BLaER1 (cell line): ENCODE data around the gene SMYD3.

ENCODE experiments used
- H3K27ac ChIP-seq: shearing (Covaris generic); formaldehyde crosslinking; 2 replicates; pipeline ENCODE4 v1.8.1; 2022
- H3K27me3 ChIP-seq: shearing (Covaris generic); formaldehyde crosslinking; 2 replicates; pipeline ENCODE4 v1.8.1; 2022
- H3K36me3 ChIP-seq: shearing (Covaris generic); formaldehyde crosslinking; 2 replicates; pipeline ENCODE4 v1.8.1; 2022
- H3K4me1 ChIP-seq: shearing (Covaris generic); formaldehyde crosslinking; 2 replicates; pipeline ENCODE4 v1.8.1; 2022
- H3K4me2 ChIP-seq: shearing (Covaris generic); formaldehyde crosslinking; 2 replicates; pipeline ENCODE4 v1.8.1; 2022
- H3K4me3 ChIP-seq: shearing (Covaris generic); formaldehyde crosslinking; 2 replicates; pipeline ENCODE4 v1.8.1; 2022
- H3K9ac ChIP-seq: shearing (Covaris generic); formaldehyde crosslinking; 2 replicates; pipeline ENCODE4 v1.8.1; 2022
- H3K9me3 ChIP-seq: shearing (Covaris generic); formaldehyde crosslinking; 2 replicates; pipeline ENCODE4 v1.8.1; 2022
- H4K20me1 ChIP-seq: shearing (Covaris generic); formaldehyde crosslinking; 2 replicates; pipeline ENCODE4 v1.8.1; 2022
- Cebpa-rat ChIP-seq: shearing (Covaris generic); IDR thresholded peaks from 2 replicates; pipeline ENCODE4 v1.8.1; 2022

SMYD3 gene

GRCh38 chr1:245807954-245808719 lies 698.9 kb downstream of the SMYD3 start:
- Histone ChIP-seq H4K20me1 (no peaks in the 10 kb centered on the region), H3K9me3 (no peaks in the 10 kb centered on the region), H3K36me3 (no peaks in the 10 kb centered on the region), H3K4me1 (peaks cover 52% of the 10 kb centered on the region), H3K27me3 (no peaks in the 10 kb centered on the region), H3K27ac (peak overlapping the region; percentile 88), H3K4me3 (peak overlapping the region; percentile 56), H3K9ac (peak overlapping the region; percentile 77), H3K4me2 (peak overlapping the region; percentile 81)
- TF ChIP-seq Cebpa-rat = no peak

DNA sequence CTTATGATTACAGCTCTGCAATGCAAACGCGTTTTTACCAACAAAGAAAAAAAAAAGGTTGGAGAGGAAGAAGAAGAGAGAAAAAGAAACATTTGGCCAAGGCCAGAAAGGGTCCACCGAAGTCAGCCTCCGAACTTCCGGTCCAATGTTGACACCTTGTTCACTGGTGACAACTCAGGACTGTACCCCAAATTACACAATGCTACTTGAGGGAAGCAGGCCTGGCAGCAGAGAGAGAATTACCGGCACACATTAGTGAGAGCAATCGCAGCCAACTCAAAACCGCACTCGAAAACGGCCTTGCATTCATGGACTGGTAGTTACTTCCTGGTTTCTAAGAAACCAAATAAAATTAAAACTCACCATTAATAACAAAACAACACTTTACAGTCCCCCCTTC lies 699.8 kb downstream of the SMYD3 start:
- Histone ChIP-seq H4K20me1 (no peaks in the 10 kb centered on the region), H3K36me3 (no peaks in the 10 kb centered on the region), H3K9me3 (no peaks in the 10 kb centered on the region), H3K27me3 (no peaks in the 10 kb centered on the region), H3K4me3 (peak overlapping the region; percentile 56), H3K4me2 (peak overlapping the region; percentile 81), H3K9ac (peak overlapping the region; percentile 77), H3K27ac (peak overlapping the region; percentile 88), H3K4me1 (peaks cover 52% of the 10 kb centered on the region)
- TF ChIP-seq Cebpa-rat = no peak

GRCh38 chr1:245805532-245805931 lies 701.5 kb downstream of the SMYD3 start:
- Histone ChIP-seq H3K4me2 (no peak overlapping the region), H3K27ac (no peak overlapping the region), H3K4me1 (peaks cover 45% of the 10 kb centered on the region), H3K9me3 (no peaks in the 10 kb centered on the region), H3K4me3 (no peak overlapping the region), H3K36me3 (no peaks in the 10 kb centered on the region), H3K9ac (no peak overlapping the region), H4K20me1 (no peaks in the 10 kb centered on the region), H3K27me3 (no peaks in the 10 kb centered on the region)
- no peak for TF ChIP-seq Cebpa-rat

DNA sequence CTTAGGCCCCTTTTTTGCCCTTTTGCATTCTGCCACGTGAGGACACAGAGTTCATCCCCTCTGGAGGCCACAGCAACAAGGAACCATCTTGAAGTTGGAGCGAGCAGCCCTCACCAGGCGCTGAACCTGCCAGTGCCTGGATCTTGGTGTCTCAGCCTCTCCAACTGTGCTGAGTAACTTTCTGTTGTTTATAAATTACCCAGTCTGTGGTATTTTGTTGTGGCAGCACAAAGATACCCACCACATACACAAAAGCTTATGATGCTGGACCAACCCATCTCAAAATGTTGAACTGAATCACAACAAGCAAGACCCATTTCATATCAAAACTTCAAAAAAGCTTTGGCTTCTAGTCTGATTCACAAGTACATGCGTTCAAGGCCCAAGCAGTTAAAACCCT lies 702.4 kb downstream of the SMYD3 start:
- H3K4me1 ChIP-seq = peaks cover 37% of the 10 kb centered on the region
- H3K4me3 ChIP-seq = no peak overlapping the region
- H4K20me1 ChIP-seq = no peaks in the 10 kb centered on the region
- H3K4me2 ChIP-seq = no peak overlapping the region
- no peak overlapping the region for H3K9ac ChIP-seq
- H3K27ac ChIP-seq = no peak overlapping the region
- H3K9me3 ChIP-seq = no peaks in the 10 kb centered on the region
- H3K27me3 ChIP-seq = no peaks in the 10 kb centered on the region
- no peak for TF ChIP-seq Cebpa-rat
- H3K36me3 ChIP-seq = no peaks in the 10 kb centered on the region

DNA sequence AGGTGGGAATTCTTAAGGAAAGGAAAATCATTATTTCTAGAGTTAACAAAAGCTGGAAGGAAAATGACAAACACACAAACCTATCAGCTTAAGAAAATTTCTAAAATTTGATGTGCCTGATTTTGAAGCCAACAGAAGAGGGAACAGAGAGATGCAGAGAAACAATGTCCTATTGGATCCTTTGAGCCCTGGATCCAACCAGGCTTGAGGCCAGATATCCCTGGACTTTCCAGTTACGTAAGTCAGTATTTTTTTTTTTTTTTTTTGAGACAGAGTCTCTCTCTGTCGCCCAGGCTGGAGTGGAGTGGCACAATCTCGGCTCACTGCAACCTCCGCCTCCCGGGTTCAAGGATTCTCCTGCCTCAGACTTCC lies 703.4 kb downstream of the SMYD3 start:
- H3K9ac ChIP-seq = no peak overlapping the region
- no peak for TF ChIP-seq Cebpa-rat
- no peak overlapping the region for H3K27ac ChIP-seq
- H3K27me3 ChIP-seq = no peaks in the 10 kb centered on the region
- H3K4me2 ChIP-seq = no peak overlapping the region
- H3K36me3 ChIP-seq = no peaks in the 10 kb centered on the region
- no peaks in the 10 kb centered on the region for H4K20me1 ChIP-seq
- peaks cover 26% of the 10 kb centered on the region for H3K4me1 ChIP-seq
- H3K9me3 ChIP-seq = no peaks in the 10 kb centered on the region
- no peak overlapping the region for H3K4me3 ChIP-seq

- Histone ChIP-seq H3K4me2 (no peak overlapping the region), H3K27ac (no peak overlapping the region), H3K27me3 (no peaks in the 10 kb centered on the region), H3K36me3 (no peaks in the 10 kb centered on the region), H4K20me1 (no peaks in the 10 kb centered on the region), H3K9ac (no peak overlapping the region), H3K9me3 (no peaks in the 10 kb centered on the region), H3K4me1 (peaks cover 21% of the 10 kb centered on the region), H3K4me3 (no peak overlapping the region)
- no peak for TF ChIP-seq Cebpa-rat
These were observed 704.0 kb downstream of the SMYD3 start for GRCh38 chr1:245802941-245803665.

GRCh38 chr1:245800901-245801605 lies 706.0 kb downstream of the SMYD3 start:
- no peak overlapping the region for H3K27ac ChIP-seq
- no peaks in the 10 kb centered on the region for H3K36me3 ChIP-seq
- no peak overlapping the region for H3K9ac ChIP-seq
- TF ChIP-seq Cebpa-rat = no peak
- H4K20me1 ChIP-seq = no peaks in the 10 kb centered on the region
- no peaks in the 10 kb centered on the region for H3K27me3 ChIP-seq
- peaks cover under 1% of the 10 kb centered on the region; the same call in 1 of the 2 replicates for H3K4me1 ChIP-seq
- H3K4me2 ChIP-seq = no peak overlapping the region
- H3K9me3 ChIP-seq = no peaks in the 10 kb centered on the region
- no peak overlapping the region for H3K4me3 ChIP-seq

DNA sequence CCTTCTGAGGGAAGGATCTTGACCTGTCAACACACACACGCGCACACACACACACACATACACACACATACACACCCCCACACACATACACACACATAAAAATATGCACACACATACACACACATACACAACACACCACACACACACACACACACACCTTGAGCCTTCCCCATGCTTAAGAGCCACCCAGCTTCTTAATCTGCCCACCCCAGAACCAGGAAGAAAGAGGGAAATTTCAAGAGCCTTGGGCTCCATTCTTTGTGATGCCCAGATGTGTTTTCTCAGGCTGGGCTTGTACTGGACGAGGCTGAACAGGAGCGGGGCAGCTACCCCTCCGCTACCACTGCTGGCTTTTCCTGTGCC lies 708.7 kb downstream of the SMYD3 start:
- H3K36me3 ChIP-seq = no peaks in the 10 kb centered on the region
- H4K20me1 ChIP-seq = no peaks in the 10 kb centered on the region
- no peak for TF ChIP-seq Cebpa-rat
- H3K9me3 ChIP-seq = no peaks in the 10 kb centered on the region
- no peak overlapping the region for H3K4me3 ChIP-seq
- no peak overlapping the region for H3K27ac ChIP-seq
- H3K27me3 ChIP-seq = no peaks in the 10 kb centered on the region
- no peak overlapping the region for H3K4me2 ChIP-seq
- H3K9ac ChIP-seq = no peak overlapping the region
- no peaks in the 10 kb centered on the region for H3K4me1 ChIP-seq

DNA sequence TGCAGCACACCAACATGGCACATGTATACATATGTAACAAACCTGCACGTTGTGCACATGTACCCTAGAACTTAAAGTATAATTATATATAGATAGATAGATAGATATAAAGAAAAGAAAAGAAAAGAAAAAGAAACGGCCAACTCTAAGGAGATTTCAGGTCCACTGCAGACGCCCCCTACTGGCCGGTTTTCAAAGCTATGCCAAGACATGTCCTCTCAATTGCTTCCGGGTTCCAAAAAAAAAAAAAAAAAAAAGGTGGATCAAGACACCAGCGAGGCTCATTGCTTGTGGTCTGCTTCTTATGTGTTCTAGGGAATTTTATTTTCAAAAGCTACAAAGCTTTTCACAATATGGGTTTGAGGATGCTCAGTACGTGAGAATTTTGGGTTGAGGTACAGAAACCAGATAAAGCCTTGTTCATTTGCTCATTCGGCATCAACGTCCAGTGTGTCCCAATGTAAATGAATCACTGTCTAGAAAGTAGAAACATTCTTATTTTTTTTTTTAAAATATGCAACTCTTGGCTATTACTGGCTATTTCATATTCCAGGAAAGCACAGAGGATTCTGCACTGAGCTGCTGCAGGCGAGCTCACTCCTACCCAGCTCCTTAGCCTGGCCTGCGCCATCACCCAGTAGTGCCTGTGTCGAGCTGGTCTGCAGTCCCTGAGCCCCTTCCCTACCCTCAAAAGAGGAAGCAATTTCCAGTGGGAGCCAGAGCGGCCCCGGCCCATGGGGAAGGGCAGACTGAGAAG lies 709.3 kb downstream of the SMYD3 start:
- no peak overlapping the region for H3K9ac ChIP-seq
- H3K27ac ChIP-seq = no peak overlapping the region
- H4K20me1 ChIP-seq = no peaks in the 10 kb centered on the region
- H3K9me3 ChIP-seq = no peaks in the 10 kb centered on the region
- H3K27me3 ChIP-seq = no peaks in the 10 kb centered on the region
- no peak overlapping the region for H3K4me2 ChIP-seq
- no peaks in the 10 kb centered on the region for H3K4me1 ChIP-seq
- no peak for TF ChIP-seq Cebpa-rat
- no peaks in the 10 kb centered on the region for H3K36me3 ChIP-seq
- H3K4me3 ChIP-seq = no peak overlapping the region
